ENCODE measurements around the gene DCST1.

The DCST1 gene

GRCh38 chr1:155084722-155085503 is 51.3 kb downstream of the DCST1 start:
- Mint-ChIP-seq H3K36me3 (peaks cover 9% of the 10 kb centered on the region), H3K27me3 (peaks cover 60% of the 10 kb centered on the region), H3K27ac (peak overlapping the region; percentile 92), H3K4me1 (peaks cover 45% of the 10 kb centered on the region), H3K9me3 (no peaks in the 10 kb centered on the region), H3K4me3 (peak overlapping the region; percentile 82)
- DNase-seq, result peak; percentile 94
- CTCF ChIA-PET, result interaction anchor here (0.6 to 4.0 kb wide), 36 partner anchors 10 to 605 kb away, joined by 3 to 140 read pairs (median 5); partner anchors contain the start of genes ADAM15, EFNA4, FLAD1 and KRTCAP2

GRCh38 chr1:155085504-155086127 is 52.0 kb downstream of the DCST1 start:
- Mint-ChIP-seq H3K9me3 (no peaks in the 10 kb centered on the region), H3K27ac (peak overlapping the region; percentile 92), H3K36me3 (peaks cover 9% of the 10 kb centered on the region), H3K27me3 (peaks cover 53% of the 10 kb centered on the region), H3K4me1 (peaks cover 44% of the 10 kb centered on the region), H3K4me3 (peak overlapping the region; percentile 82)
- DNase-seq, result peak; percentile 81
- CTCF ChIA-PET, result interaction anchor here (0.9 to 4.0 kb wide), 30 partner anchors 10 to 606 kb away, joined by 3 to 140 read pairs (median 6); partner anchors contain the start of genes ADAM15, EFNA4, KRTCAP2 and LENEP

- CTCF ChIA-PET, result interaction anchor here (1.0 to 4.0 kb wide), 13 partner anchors 11 to 607 kb away, joined by 3 to 140 read pairs (median 13); partner anchors contain the start of genes ADAM15, EFNA4 and KRTCAP2
- H3K27ac Mint-ChIP-seq, result peak overlapping the region; percentile 71
- peak overlapping the region; percentile 82 for H3K4me3 Mint-ChIP-seq
- H3K4me1 Mint-ChIP-seq, result peaks cover 43% of the 10 kb centered on the region
- peak; percentile 88 for DNase-seq
- H3K36me3 Mint-ChIP-seq, result peaks cover 9% of the 10 kb centered on the region
- no peaks in the 10 kb centered on the region for H3K9me3 Mint-ChIP-seq
- H3K27me3 Mint-ChIP-seq, result peaks cover 48% of the 10 kb centered on the region
Measured at GRCh38 chr1:155086128-155086741, 52.6 kb downstream of the DCST1 start.

GRCh38 chr1:155086856-155087535 is 53.4 kb downstream of the DCST1 start:
- no peaks in the 10 kb centered on the region for H3K9me3 Mint-ChIP-seq
- H3K4me1 Mint-ChIP-seq, result peaks cover 40% of the 10 kb centered on the region
- H3K27ac Mint-ChIP-seq, result no peak overlapping the region
- CTCF ChIA-PET, result interaction anchor here (1.0 to 3.9 kb wide), 8 partner anchors 34 to 527 kb away, joined by 3 to 46 read pairs (median 10); partner anchors contain the start of genes ADAM15 and KRTCAP2
- no peak for DNase-seq
- peaks cover 47% of the 10 kb centered on the region for H3K27me3 Mint-ChIP-seq
- H3K4me3 Mint-ChIP-seq, result no peak overlapping the region
- peaks cover 5% of the 10 kb centered on the region for H3K36me3 Mint-ChIP-seq

- Mint-ChIP-seq H3K4me1 (peaks cover 6% of the 10 kb centered on the region), H3K27me3 (peaks cover 59% of the 10 kb centered on the region), H3K27ac (no peak overlapping the region), H3K9me3 (no peaks in the 10 kb centered on the region), H3K4me3 (no peak overlapping the region), H3K36me3 (peaks cover 5% of the 10 kb centered on the region)
- DNase-seq, result peak; percentile 86
- CTCF ChIA-PET, result interaction anchor here (0.6 to 5.3 kb wide), 29 partner anchors 9 to 501 kb away, joined by 3 to 226 read pairs (median 5); partner anchors contain the start of genes ADAM15, EFNA3, KRTCAP2 and TRIM46
Measured at GRCh38 chr1:155091071-155092051, 57.7 kb downstream of the DCST1 start.

- H3K27ac Mint-ChIP-seq, result no peak overlapping the region
- CTCF ChIA-PET, result interaction anchor here (0.8 to 5.3 kb wide), 22 partner anchors 8 to 500 kb away, joined by 3 to 226 read pairs (median 5); partner anchors contain the start of genes KRTCAP2 and TRIM46
- H3K4me1 Mint-ChIP-seq, result peaks cover 5% of the 10 kb centered on the region
- H3K27me3 Mint-ChIP-seq, result peaks cover 66% of the 10 kb centered on the region
- peaks cover 4% of the 10 kb centered on the region for H3K36me3 Mint-ChIP-seq
- no peak overlapping the region for H3K4me3 Mint-ChIP-seq
- H3K9me3 Mint-ChIP-seq, result no peaks in the 10 kb centered on the region
- DNase-seq, result no peak
Measured at GRCh38 chr1:155092131-155092530, 58.5 kb downstream of the DCST1 start.

GRCh38 chr1:155092641-155093040 is 59.0 kb downstream of the DCST1 start:
- Mint-ChIP-seq H3K27me3 (peaks cover 71% of the 10 kb centered on the region), H3K36me3 (no peaks in the 10 kb centered on the region), H3K4me1 (peaks cover 5% of the 10 kb centered on the region), H3K9me3 (no peaks in the 10 kb centered on the region), H3K4me3 (no peak overlapping the region), H3K27ac (peak overlapping the region; percentile 49)
- no peak for DNase-seq
- CTCF ChIA-PET, result interaction anchor here (1.4 to 5.3 kb wide), 8 partner anchors 10 to 77 kb away, joined by 3 to 226 read pairs (median 8); partner anchors contain the start of genes KRTCAP2 and TRIM46

GRCh38 chr1:155093911-155094621 is 60.4 kb downstream of the DCST1 start:
- Mint-ChIP-seq H3K9me3 (no peaks in the 10 kb centered on the region), H3K4me1 (peaks cover 5% of the 10 kb centered on the region), H3K27me3 (peaks cover 74% of the 10 kb centered on the region), H3K27ac (no peak overlapping the region), H3K4me3 (no peak overlapping the region), H3K36me3 (no peaks in the 10 kb centered on the region)
- CTCF ChIA-PET, result interaction anchor here (8.3 kb wide), 1 partner anchor 75 kb away, joined by 85 read pairs; the partner anchor contains the start of gene KRTCAP2
- DNase-seq, result no peak

- CTCF ChIA-PET, result interaction anchor here (1.1 to 8.3 kb wide), 2 partner anchors 21 to 75 kb away, joined by 3 to 85 read pairs; partner anchors contain the start of gene KRTCAP2
Measured at GRCh38 chr1:155094622-155094948, 61.0 kb downstream of the DCST1 start.

GRCh38 chr1:155099331-155099730 is 65.7 kb downstream of the DCST1 start:
- Mint-ChIP-seq H3K9me3 (no peaks in the 10 kb centered on the region), H3K4me1 (no peaks in the 10 kb centered on the region), H3K27ac (no peak overlapping the region), H3K36me3 (no peaks in the 10 kb centered on the region), H3K27me3 (peaks cover 45% of the 10 kb centered on the region), H3K4me3 (no peak overlapping the region)
- no peak for DNase-seq
- CTCF ChIA-PET, result interaction anchor here (1.0 to 8.3 kb wide), 2 partner anchors 11 to 70 kb away, joined by 3 to 85 read pairs; partner anchors contain the start of gene KRTCAP2

More at GRCh38 chr1:155094622-155094948, 61.0 kb downstream of the DCST1 start:
- H3K4me3 Mint-ChIP-seq, result no peak overlapping the region
- H3K9me3 Mint-ChIP-seq, result no peaks in the 10 kb centered on the region
- H3K27me3 Mint-ChIP-seq, result peaks cover 73% of the 10 kb centered on the region
- no peak overlapping the region for H3K27ac Mint-ChIP-seq
- no peak for DNase-seq
- H3K36me3 Mint-ChIP-seq, result no peaks in the 10 kb centered on the region
- H3K4me1 Mint-ChIP-seq, result peaks cover 5% of the 10 kb centered on the region

All from activated naive CD4-positive, alpha-beta T cell treated with anti-CD3 and anti-CD28 coated beads, Interleukin-2, amount 10 ng/mL, durations not matched to agents 7 days and 5 days (primary cell).